Large intestine (tissue), 3 donors: ENCODE results near the gene ABCD4. TPM values are rescaled to one million over a fixed set of nuclear protein-coding genes. Genes with fewer than 3 reads are reported as not detected.

Experiments used
- DNase-seq, 2 donors: peaks; one replicate each; pipeline versions ENCODE4 v3.0.0 to v3.0.0-alpha.2; 2013
- H3K27ac ChIP-seq: one replicate; pipeline ENCODE4 v1.5.1; 2013; ENCODE audit warnings: low read length
- H3K27me3 ChIP-seq: 2 replicates; pipeline ENCODE4 v1.6.1; 2013; ENCODE audit warnings: low read length; ENCODE audit not compliant: control insufficient read depth, insufficient read depth
- H3K36me3 ChIP-seq: 2 replicates; pipeline ENCODE4 v1.6.1; 2013; ENCODE audit warnings: low read length; ENCODE audit not compliant: control insufficient read depth, insufficient read depth
- H3K4me1 ChIP-seq: one replicate; pipeline ENCODE4 v1.6.1; 2013; ENCODE audit warnings: low read length; ENCODE audit not compliant: control insufficient read depth, insufficient read depth
- H3K4me3 ChIP-seq: one replicate; pipeline ENCODE4 v1.5.1; 2013; ENCODE audit warnings: low read length
- H3K9me3 ChIP-seq: one replicate; pipeline ENCODE4 v1.6.1; 2013; ENCODE audit warnings: mild to moderate bottlenecking, low read depth, low read length, moderate library complexity; ENCODE audit not compliant: control insufficient read depth
- WGBS: methylation state at CpG from one replicate; pipeline ENCODE4 v1.1.5; 2013; ENCODE audit warnings: low lambda C conversion rate; ENCODE audit not compliant: insufficient coverage; 5-methylcytosine and 5-hydroxymethylcytosine counted together
- polyA plus RNA-seq: library from polyadenylated mRNA; unstranded; fragments of 120-200 nt; gene quantifications from one replicate; pipeline ENCODE4 v1.2.1, GENCODE V29; 2013

ABCD4 gene
- polyA plus RNA-seq, 1 donor = 138 TPM

DNA sequence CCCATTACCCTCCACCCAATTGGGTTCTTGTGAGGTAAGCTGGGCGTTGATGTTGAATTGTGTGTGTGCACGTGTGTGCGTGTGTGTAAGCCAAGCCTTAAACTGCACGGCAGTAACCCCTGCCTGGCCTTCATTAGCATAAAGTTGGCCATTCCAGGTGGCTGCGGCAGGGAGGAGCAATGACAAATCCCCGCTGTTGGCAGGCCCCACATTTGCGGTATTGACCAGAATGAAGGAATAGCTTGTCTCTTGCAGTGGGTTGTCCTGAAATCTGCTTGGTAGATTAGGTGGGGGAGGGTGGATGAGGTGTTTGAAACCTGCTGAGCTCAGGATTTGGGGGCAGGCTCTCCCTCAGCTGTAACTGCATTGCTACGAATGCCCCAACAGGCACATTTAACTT is 56.2 kb downstream of the ABCD4 start:
- H3K27ac ChIP-seq = no peak overlapping the region
- H3K27me3 ChIP-seq = peaks cover 76% of the 10 kb centered on the region
- WGBS = no CpG with 5 or more reads among the region's 8 CpGs
- no peak for DNase-seq
- H3K4me3 ChIP-seq = no peak overlapping the region
- H3K9me3 ChIP-seq = no peaks in the 10 kb centered on the region
- H3K4me1 ChIP-seq = no peaks in the 10 kb centered on the region
- no peaks in the 10 kb centered on the region for H3K36me3 ChIP-seq

DNA sequence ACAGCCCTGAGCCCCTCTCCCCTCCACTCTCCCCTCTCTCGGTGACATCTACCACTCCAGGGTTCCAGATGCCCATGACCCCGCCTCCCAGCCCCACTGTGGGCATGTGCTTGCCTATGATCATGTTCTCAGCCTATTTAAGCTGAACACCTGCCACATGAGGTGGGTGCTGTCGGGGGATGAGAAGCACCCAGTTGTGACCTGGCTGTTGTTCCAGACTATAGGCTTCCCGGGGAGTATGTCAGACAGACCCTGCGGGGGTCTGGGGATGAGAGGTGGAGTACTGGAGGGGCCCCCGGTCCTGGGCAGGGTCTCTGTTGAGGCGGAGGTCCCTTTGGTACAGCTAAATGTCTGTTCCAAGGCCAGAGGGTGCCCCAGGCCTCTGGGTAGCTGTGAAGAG is 57.4 kb downstream of the ABCD4 start:
- WGBS = no CpG with 5 or more reads among the region's 7 CpGs
- Histone ChIP-seq H3K27me3 (peaks cover 87% of the 10 kb centered on the region), H3K9me3 (peaks cover 10% of the 10 kb centered on the region), H3K27ac (no peak overlapping the region), H3K36me3 (no peaks in the 10 kb centered on the region), H3K4me1 (peaks cover 8% of the 10 kb centered on the region), H3K4me3 (no peak overlapping the region)
- DNase-seq = no peak

DNA sequence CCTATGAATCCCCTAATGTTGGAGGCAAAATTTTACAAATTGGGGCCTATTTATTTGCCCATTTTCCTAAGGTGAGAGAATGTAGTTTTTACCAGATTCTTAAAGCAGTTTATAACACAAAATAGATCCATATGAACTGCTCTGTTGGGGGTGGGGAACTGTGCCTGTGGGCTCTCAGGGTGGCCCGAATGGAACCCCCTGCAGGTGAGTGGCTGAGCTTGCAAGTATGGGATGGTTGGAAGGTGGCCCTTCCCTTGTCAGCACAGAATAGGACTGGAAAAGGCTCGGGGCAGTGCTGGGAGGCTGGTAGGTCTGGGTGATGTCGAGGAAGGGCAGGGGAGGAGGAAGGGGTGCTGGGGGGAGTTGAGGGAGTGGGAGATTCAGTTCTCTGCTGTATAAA is 58.6 kb downstream of the ABCD4 start:
- no CpG with 5 or more reads among the region's 3 CpGs for WGBS
- Histone ChIP-seq H3K27me3 (peaks cover 94% of the 10 kb centered on the region), H3K4me1 (peaks cover 11% of the 10 kb centered on the region), H3K9me3 (peaks cover 16% of the 10 kb centered on the region), H3K4me3 (no peak overlapping the region), H3K27ac (no peak overlapping the region), H3K36me3 (no peaks in the 10 kb centered on the region)
- DNase-seq = no peak

DNA sequence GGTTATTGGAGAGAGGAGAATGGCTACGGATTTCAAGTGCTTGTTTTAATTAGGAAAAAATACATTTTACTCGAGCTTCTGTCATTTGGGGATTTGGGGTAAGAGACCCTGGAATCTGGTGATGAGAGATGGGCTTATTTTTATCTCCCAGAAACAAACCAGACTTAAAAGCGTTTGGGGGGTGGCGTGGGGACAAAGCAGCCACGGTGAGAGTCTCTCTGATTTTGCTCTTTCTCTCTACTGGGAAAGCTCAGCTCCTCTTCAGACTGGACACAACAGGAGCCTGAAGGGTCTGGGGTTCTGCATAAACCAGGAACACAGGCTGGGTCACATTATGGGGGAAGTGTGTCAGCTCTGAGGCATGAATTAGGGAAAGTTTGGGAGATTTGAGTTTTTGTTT is 59.7 kb downstream of the ABCD4 start:
- WGBS = no CpG with 5 or more reads among the region's 5 CpGs
- DNase-seq = no peak
- H3K4me3 ChIP-seq = no peak overlapping the region
- no peaks in the 10 kb centered on the region for H3K36me3 ChIP-seq
- H3K9me3 ChIP-seq = peaks cover 16% of the 10 kb centered on the region
- peaks cover 11% of the 10 kb centered on the region for H3K4me1 ChIP-seq
- H3K27ac ChIP-seq = no peak overlapping the region
- H3K27me3 ChIP-seq = peaks cover 98% of the 10 kb centered on the region

DNA sequence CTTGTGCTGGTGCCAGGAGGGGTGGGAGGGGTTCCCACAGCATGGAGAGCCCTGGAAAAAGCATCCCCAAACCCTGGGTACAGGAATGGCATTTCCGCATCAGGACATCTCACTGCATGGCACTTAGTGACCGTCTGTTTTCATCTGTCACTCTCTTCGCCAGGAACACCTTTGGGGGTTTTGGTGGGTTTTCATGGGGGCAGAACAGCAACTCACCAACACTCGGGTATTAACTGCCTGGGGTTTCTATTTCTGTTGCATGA is 60.0 kb downstream of the ABCD4 start:
- Histone ChIP-seq H3K4me3 (no peak overlapping the region), H3K4me1 (peaks cover 11% of the 10 kb centered on the region), H3K36me3 (no peaks in the 10 kb centered on the region), H3K27me3 (peaks cover 98% of the 10 kb centered on the region), H3K9me3 (peaks cover 16% of the 10 kb centered on the region), H3K27ac (no peak overlapping the region)
- WGBS = no CpG with 5 or more reads among the region's 4 CpGs
- DNase-seq = no peak

DNA sequence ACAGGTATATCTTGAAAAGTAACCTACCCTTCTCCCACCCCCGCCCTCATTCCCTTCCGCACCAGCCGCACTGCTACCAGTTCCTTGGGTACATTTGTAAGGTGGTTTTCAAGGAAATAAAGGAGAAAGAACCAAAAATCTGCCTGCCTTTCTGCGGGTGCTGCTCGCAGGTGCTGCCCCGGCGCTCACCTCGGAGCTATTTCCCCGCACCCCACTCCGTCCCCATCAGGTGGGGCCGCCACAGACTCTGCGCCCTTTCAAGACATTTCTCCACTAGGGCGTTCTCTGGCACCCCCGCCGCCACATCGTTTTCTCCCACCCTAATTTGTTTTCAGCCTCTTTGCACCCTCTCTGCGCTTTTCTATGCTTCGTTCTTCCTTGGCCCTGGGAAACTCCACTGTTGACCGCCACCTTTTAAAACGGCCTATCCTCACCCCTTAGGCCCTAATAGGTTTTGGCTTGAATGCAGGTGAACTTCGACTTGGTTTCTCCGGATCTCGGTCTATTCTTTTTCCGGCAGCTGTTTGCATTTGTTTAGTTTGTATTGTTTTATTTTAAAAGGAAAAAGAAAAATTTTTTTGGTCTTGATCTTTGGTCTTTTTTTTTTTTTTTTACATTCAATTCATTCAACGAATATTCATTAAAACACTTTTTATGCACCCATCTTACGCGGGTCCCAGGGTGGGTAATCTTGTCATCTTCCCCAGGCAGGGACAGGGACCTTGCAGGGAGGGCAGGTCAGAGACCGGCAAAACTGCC is 60.5 kb downstream of the ABCD4 start:
- H3K4me1 ChIP-seq = peaks cover 11% of the 10 kb centered on the region
- no peak overlapping the region for H3K27ac ChIP-seq
- peaks cover 16% of the 10 kb centered on the region for H3K9me3 ChIP-seq
- DNase-seq = no peak
- H3K4me3 ChIP-seq = no peak overlapping the region
- WGBS = no CpG with 5 or more reads among the region's 28 CpGs
- H3K27me3 ChIP-seq = peaks cover 99% of the 10 kb centered on the region
- H3K36me3 ChIP-seq = no peaks in the 10 kb centered on the region

DNA sequence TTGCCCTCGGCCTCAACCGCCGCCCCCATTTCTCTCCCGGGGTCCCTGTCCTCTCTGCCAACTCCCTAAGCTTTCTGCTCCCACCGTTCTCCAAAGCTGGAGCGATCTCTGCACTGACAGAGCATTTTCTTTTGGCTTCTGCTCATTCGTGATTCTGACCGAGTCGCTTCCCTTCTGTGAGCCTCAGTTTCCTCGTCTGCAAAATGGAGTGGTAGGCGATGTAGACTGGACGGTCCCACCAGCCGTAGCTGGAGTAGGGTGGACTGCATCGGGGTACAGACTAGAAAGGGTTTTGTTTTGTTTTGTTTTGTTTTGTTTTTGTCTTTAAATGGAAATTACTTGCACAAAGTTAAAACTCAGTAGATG is 61.1 kb downstream of the ABCD4 start:
- Histone ChIP-seq H3K4me1 (peaks cover 11% of the 10 kb centered on the region), H3K27me3 (peaks cover 99% of the 10 kb centered on the region), H3K27ac (no peak overlapping the region), H3K4me3 (no peak overlapping the region), H3K36me3 (no peaks in the 10 kb centered on the region), H3K9me3 (peaks cover 16% of the 10 kb centered on the region)
- WGBS = 30% methylated on average over 2 of the region's 14 CpGs
- DNase-seq = no peak

DNA sequence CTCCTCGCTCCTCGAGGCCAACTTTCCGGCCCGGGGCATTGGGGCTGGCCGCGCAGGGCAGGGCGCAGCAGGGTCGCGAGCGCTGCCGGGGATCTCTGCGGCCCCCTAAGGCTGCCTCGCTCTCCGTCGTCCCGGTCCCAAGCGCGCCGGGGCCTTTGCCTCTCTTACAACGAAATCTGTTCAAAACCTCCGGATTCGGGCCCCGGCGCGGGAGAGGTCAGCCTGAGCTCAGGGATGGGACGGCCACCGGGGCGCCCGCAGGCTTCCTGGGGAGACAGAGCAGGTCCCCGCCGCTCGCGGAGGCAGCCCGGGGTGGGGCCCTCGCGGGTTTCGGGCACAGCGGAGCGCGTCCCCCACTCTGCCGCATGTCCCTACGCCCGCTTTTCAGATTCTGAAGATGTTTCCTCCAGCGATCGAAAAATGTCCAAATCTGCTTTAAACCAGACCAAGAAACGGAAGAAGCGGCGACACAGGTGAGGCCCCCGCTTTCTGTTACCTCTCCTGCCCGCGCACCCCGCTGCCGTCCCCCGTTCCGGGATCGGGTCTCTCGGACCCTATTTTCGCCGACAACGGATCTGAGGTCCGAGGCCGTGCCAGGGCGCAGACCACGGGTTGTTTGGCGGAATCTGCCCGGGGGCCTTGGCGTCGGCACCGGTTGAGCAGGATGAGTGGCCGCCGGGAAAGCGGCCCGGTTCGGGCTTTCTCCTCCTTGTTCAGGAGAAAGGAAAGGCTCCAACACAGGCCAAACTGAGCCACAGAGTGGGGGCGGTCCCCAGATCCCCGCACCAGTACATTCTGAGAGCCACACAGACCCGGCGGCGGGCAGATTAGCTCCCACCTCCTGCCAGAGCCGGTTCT is 61.7 kb downstream of the ABCD4 start:
- Histone ChIP-seq H3K27me3 (peaks cover 97% of the 10 kb centered on the region), H3K4me3 (no peak overlapping the region)
- DNase-seq = peak in 1 of 2 donors; percentile 42

DNA sequence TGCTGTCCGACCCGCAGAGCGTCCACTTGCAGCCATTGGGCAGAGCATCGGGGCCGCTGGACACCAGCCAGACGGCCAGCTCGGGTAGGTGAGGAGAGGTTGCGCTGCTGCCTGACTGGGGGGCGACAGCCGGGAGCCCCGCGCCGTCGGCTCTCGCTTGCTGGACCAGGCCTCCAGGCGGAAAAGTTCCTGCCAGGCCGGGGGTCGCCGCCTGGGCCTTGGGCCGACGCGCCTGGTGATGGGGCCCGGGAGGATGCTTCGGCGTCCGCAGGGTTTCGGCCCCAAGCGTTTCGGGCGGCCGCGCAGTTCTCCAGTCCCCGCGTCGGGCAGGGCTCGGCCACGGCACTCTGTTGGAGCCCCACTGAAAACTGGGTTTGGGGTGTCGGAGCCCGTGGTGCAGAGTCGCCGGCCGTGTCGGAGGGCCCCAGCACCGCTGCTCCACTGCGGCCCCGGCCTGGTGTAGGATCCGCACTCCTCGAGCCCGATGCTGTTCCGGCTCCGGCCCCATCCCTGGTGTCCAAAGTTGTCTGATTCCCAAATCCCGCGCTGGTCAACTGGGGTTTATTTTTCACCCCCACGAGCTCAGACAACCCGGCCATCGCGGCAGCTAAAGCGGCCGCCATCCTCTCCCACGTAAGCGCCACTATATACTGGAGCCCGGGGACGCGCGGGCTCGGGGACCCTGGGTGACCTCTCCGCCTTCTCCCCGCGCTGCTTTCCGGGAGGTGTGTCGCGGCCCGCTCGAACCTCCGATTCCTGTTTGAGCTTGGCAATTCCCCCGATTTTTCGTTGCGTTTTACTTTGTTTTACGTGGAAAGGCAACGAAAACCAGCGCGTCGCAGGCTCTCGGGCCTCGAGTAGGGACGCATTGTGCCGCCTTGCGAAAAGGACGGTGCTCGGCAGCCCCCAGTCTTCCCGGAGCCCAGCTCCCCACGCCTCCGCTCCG is 62.6 kb downstream of the ABCD4 start:
- DNase-seq = peak in 1 of 2 donors; percentile 31
- no CpG with 5 or more reads among the region's 94 CpGs for WGBS
- peaks cover 95% of the 10 kb centered on the region for H3K27me3 ChIP-seq

More for the DNA sequence above, 61.7 kb downstream of the ABCD4 start:
- WGBS = no CpG with 5 or more reads among the region's 80 CpGs
- Histone ChIP-seq H3K36me3 (no peaks in the 10 kb centered on the region), H3K4me1 (peaks cover 11% of the 10 kb centered on the region), H3K9me3 (peaks cover 16% of the 10 kb centered on the region), H3K27ac (no peak overlapping the region)

More for the DNA sequence above, 62.6 kb downstream of the ABCD4 start:
- Histone ChIP-seq H3K9me3 (peaks cover 16% of the 10 kb centered on the region), H3K4me3 (no peak overlapping the region), H3K27ac (no peak overlapping the region), H3K36me3 (no peaks in the 10 kb centered on the region), H3K4me1 (peaks cover 11% of the 10 kb centered on the region)
